Calu3 (cell line): ENCODE results near the gene TMEM238. TPM values are rescaled to one million over a fixed set of nuclear protein-coding genes. Genes with fewer than 3 reads are reported as not detected.
A peak's percentile ranks its signal among the peaks of the same experiment; 100 is the strongest.

Experiments
- BruUV-seq: library from RNA; stranded (reverse); fragments of 400-500 nt; replicated peaks from 2 replicates; lab custom pipeline; 2021; lab: Mats Ljungman, UMichigan
- CTCF ChIA-PET: fragments of 300-600 bp; sonication (Branson Sonifier 250); formaldehyde crosslinking; loops from one replicate; lab custom pipeline; 2022; ENCODE audit warnings: antibody characterized with exemption; lab: Charles Lee
- DNase-seq: peaks from one replicate; pipeline ENCODE4 v3.0.0; 2022
- H3K27ac Mint-ChIP-seq: one replicate; pipeline ENCODE4 v1.8.0; 2022; ENCODE audit warnings: mixed read lengths; ENCODE audit not compliant: unreplicated experiment
- H3K27me3 Mint-ChIP-seq: one replicate; pipeline ENCODE4 v1.8.0; 2022; ENCODE audit warnings: mixed read lengths; ENCODE audit not compliant: unreplicated experiment
- H3K36me3 Mint-ChIP-seq: one replicate; pipeline ENCODE4 v1.8.0; 2022; ENCODE audit warnings: mild to moderate bottlenecking, moderate library complexity, mixed read lengths; ENCODE audit not compliant: insufficient read depth, unreplicated experiment
- H3K4me1 Mint-ChIP-seq: one replicate; pipeline ENCODE4 v1.8.0; 2022; ENCODE audit warnings: mild to moderate bottlenecking, low read depth, mixed read lengths; ENCODE audit not compliant: unreplicated experiment
- H3K4me3 Mint-ChIP-seq: one replicate; pipeline ENCODE4 v1.8.0; 2022; ENCODE audit warnings: mild to moderate bottlenecking, low read depth, moderate library complexity, mixed read lengths; ENCODE audit not compliant: unreplicated experiment
- H3K9me3 Mint-ChIP-seq: one replicate; pipeline ENCODE4 v1.8.0; 2022; ENCODE audit warnings: low read depth, mixed read lengths; ENCODE audit not compliant: unreplicated experiment
- intact Hi-C: fragments of 100-400 bp; cut with micrococcal nuclease; formaldehyde crosslinking; loops from one replicate; pipeline ENCODE4 v1.10.0; 2022; ENCODE audit not compliant: unreplicated experiment
- total RNA-seq: library from RNA; stranded (reverse); gene quantifications from 2 replicates; pipeline ENCODE4 v1.2.3, GENCODE V29; 2022
- TF ChIP-seq, protein P1 (sequence below): fragments of 200-600 bp; IDR thresholded peaks from one replicate; pipeline ENCODE4 v1.8.0; 2022; ENCODE audit warnings: antibody characterized with exemption; ENCODE audit not compliant: unreplicated experiment

TMEM238 gene
- total RNA-seq, 1 experiment from 2014 or later: 38.8 TPM

DNA sequence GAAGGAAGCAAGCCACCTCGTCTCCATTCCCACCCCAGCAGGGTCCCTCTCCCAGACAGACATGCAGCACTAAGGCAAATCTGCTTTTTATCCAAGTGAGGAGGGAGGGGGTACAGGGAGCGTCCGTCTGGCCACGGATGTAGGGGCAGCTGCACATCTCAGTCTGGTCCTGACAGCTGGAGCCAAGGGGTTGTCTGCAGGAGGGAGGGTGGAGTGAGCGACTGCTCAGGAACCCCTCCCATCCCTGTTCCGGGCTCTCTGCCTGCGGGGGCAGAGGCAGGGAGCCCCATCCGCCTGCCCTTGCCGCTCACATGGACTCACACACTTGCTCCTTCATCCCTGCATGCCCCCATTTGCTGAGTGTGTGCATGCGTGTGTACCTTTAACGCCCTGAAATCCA lies 4.9 kb downstream of the TMEM238 start:
- Mint-ChIP-seq H3K27ac (no peak overlapping the region), H3K36me3 (peaks cover 51% of the 10 kb centered on the region), H3K9me3 (no peaks in the 10 kb centered on the region), H3K4me1 (peaks cover 26% of the 10 kb centered on the region), H3K4me3 (no peak overlapping the region), H3K27me3 (peaks cover 3% of the 10 kb centered on the region)
- CTCF ChIA-PET: no interaction called here
- intact Hi-C loops: no loop called here
- no TSS peak for BruUV-seq
- TF ChIP-seq, protein P1, sequence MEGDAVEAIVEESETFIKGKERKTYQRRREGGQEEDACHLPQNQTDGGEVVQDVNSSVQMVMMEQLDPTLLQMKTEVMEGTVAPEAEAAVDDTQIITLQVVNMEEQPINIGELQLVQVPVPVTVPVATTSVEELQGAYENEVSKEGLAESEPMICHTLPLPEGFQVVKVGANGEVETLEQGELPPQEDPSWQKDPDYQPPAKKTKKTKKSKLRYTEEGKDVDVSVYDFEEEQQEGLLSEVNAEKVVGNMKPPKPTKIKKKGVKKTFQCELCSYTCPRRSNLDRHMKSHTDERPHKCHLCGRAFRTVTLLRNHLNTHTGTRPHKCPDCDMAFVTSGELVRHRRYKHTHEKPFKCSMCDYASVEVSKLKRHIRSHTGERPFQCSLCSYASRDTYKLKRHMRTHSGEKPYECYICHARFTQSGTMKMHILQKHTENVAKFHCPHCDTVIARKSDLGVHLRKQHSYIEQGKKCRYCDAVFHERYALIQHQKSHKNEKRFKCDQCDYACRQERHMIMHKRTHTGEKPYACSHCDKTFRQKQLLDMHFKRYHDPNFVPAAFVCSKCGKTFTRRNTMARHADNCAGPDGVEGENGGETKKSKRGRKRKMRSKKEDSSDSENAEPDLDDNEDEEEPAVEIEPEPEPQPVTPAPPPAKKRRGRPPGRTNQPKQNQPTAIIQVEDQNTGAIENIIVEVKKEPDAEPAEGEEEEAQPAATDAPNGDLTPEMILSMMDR: no peak
- no peak for DNase-seq

DNA sequence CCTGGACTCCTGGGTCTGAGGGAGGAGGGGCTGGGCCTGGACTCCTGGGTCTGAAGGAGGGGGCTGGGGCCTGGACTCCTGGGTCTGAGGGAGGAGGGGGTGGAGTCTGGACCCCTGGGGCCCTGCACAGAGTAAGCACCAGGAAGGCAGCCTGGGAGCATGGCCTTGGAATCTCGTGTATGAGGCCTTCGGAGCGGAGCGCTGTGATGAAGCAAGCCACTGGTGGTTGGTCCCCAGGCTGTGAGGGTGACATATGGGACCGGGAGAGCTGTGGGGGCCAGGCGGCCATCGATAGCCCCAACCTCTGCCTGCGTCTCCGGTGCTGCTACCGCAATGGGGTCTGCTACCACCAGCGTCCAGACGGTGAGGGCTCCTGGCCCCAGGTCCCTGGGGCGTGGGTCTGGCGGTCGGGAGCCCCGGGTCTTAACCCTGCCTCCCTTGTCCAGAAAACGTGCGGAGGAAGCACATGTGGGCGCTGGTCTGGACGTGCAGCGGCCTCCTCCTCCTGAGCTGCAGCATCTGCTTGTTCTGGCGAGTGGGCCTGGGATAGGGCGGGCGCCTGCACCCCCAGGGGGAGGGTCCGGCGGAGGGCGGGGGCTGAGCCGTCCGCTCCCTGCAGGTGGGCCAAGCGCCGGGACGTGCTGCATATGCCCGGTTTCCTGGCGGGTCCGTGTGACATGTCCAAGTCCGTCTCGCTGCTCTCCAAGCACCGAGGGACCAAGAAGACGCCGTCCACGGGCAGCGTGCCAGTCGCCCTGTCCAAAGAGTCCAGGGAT lies 6.5 kb downstream of the TMEM238 start:
- intact Hi-C loops: no loop called here
- Mint-ChIP-seq H3K36me3 (peaks cover 47% of the 10 kb centered on the region), H3K4me1 (peaks cover 31% of the 10 kb centered on the region), H3K27me3 (peaks cover 16% of the 10 kb centered on the region), H3K27ac (no peak overlapping the region), H3K4me3 (no peak overlapping the region), H3K9me3 (no peaks in the 10 kb centered on the region)
- BruUV-seq: no TSS peak
- CTCF ChIA-PET: no interaction called here
- DNase-seq: no peak
- TF ChIP-seq, protein P1: no peak

DNA sequence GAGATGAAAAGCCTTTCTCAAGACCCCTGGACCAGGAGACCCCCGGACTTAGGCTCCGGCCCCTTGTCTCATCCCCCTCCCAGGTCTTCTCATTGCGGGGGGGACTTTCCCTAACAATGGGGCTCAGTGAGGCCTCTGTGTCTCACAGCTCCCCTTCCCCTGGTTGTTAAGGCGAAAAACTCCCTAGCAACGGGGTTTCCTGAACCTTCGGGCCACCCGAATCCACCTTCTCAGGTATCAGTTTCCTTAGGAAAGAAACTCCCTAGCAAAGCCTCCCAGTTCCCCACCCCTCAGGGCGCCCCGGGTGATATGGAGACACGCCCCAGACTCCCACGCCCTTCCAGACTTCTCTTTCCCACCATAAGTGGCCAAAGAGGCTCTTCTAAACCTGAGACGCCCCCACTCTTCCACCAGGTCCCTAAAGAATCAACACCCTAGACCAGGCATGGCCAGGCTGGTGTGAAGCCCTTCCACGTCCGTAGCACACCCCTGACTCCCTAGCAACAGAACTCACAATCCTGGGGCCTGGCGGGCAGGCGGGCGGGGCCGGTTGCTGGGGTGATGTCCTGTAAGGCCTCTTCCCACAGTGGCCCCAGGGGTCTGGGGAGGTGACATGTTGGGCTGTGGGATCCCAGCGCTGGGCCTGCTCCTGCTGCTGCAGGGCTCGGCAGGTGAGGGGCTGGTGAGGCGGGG lies 7.7 kb downstream of the TMEM238 start, which contains the start of gene TMEM190:
TSS of gene TMEM190 (plus strand) at position 586 of the 693 bp plus-strand sequence. CDS start at position 614, 28 bp downstream.
- Mint-ChIP-seq H3K27ac (peak within 1 kb of the TSS; percentile 17), H3K4me3 (no peak within 1 kb of the TSS), H3K9me3 (no peaks in the 10 kb centered on the region), H3K4me1 (peaks cover 28% of the 10 kb centered on the region), H3K27me3 (peaks cover 28% of the 10 kb centered on the region), H3K36me3 (peaks cover 43% of the 10 kb centered on the region)
- CTCF ChIA-PET: interaction anchor here (0.6 to 1.0 kb wide), 4 partner anchors 16 to 572 kb away, joined by 3 to 5 read pairs (median 3); no protein-coding TSS in a partner anchor
- TF ChIP-seq, protein P1: no peak
- DNase-seq: peak; percentile 53
- no TSS peak for BruUV-seq
- intact Hi-C loops: no loop called here

DNA sequence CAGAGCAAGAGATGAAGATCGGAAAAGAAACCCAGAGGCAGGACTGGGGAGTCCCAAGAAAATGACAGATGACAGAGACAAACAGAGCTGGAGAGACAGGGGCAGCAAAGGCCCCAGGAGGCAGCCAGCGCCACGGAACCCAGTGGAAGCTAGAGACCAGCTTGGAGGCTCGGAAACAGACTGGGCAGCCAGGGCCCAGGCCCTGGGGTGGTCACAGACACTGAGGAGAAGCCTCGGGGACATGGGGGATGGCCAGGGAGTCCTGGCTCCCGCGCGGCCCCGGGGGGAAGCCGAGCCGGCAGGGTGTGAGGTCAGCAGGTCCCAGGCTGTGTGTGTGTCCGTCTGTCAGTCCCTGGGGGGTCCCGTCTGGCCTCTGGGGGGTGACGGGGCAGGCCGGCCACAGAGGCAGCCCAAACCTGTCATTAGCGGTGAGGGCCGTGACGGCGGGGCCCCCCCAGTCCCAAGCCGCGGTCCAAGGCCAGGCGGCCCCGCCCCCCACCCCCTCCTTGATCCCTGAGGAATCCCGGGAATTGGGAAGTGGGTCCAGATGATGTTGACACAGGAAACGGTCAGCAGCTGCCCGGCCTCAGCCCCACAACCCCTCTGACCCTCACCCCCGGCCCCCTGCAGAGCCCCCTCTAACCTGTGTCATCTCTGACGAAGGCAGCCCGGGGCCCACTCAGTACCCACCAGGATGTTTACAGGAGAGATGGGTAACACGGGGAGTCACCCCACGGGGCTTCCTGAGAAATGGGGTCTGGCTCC lies 9.9 kb downstream of the TMEM238 start:
- no TSS peak for BruUV-seq
- TF ChIP-seq, protein P1: no peak
- CTCF ChIA-PET: interaction anchor here (0.7 kb wide), 1 partner anchor 941 kb away, joined by 3 read pairs; the partner anchor contains the start of gene ZSCAN5A
- no peak for DNase-seq
- intact Hi-C loops: no loop called here
- Mint-ChIP-seq H3K9me3 (no peaks in the 10 kb centered on the region), H3K36me3 (peaks cover 45% of the 10 kb centered on the region), H3K4me1 (peaks cover 36% of the 10 kb centered on the region), H3K4me3 (peak overlapping the region; percentile 2), H3K27me3 (peaks cover 50% of the 10 kb centered on the region), H3K27ac (no peak overlapping the region)
